ENCODE results near the gene ATRN.

DNA sequence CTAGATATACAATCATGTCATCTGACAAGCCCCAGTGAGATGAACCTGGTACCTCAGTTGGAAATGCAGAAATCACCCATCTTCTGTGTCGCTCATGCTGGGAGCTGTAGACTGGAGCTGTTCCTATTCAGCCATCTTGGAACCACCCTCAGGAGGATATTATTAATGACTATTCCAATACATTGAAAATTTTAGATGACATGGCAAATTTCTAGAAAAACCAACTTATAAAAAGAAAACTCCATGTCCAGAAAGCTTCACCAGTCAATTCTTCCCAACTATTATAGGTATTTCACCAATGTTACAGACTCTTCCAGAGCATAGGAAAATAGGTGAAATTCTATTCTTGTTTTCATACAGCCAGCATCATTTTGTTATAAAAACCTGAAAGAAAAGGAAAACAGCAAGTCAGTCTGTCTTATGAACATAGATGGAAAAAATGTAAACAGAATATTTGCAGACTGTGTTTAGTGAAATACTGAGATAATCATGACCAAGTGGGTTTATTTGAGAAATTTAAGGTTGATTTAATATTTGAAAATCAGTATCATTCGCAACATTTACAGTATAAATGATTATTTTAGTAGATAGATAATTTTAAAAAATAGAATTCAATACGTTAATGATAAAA lies 43.3 kb downstream of the ATRN start:
- TF ChIP-seq L3MBTL2 (conservative IDR thresholded peaks at IDR 0.05), result no peak
- TF ChIP-seq ELF4 (IDR thresholded peaks at IDR 0.05), result no peak
- no peak for TF ChIP-seq BHLHE40 (IDR thresholded peaks at IDR 0.05; ENCODE audit: borderline replicate concordance)
- TF ChIP-seq SP1 (IDR thresholded peaks at IDR 0.05), result no peak
- TF ChIP-seq SUZ12 (IDR thresholded peaks at IDR 0.05), result no peak
